Smooth muscle cell (in vitro differentiated cells): ENCODE measurements around the gene CDKAL1. TPM values are rescaled to one million over a fixed set of nuclear protein-coding genes. Genes with fewer than 3 reads are reported as not detected.

Experiments
- DNase-seq: peaks from one replicate; lab custom pipeline; 2025; ENCODE audit not compliant: unreplicated experiment; lab: John Stamatoyannopoulos, UW
- H2AFZ ChIP-seq: fragments of 200-600 bp; sonication (generic); 2 replicates; pipeline ENCODE4 v1.6.0; 2016; ENCODE audit warnings: antibody characterized with exemption, low read depth, mild to moderate bottlenecking
- H3F3A ChIP-seq: fragments of 200-600 bp; sonication (generic); 2 replicates; pipeline ENCODE4 v1.6.0; 2017; ENCODE audit warnings: antibody characterized with exemption, low read depth
- H3K27ac ChIP-seq: fragments of 200-600 bp; sonication (generic); 2 replicates; pipeline ENCODE4 v1.5.1; 2016; ENCODE audit warnings: low read depth, mild to moderate bottlenecking
- H3K27me3 ChIP-seq: fragments of 200-600 bp; sonication (generic); 2 replicates; pipeline ENCODE4 v1.6.1; 2016; ENCODE audit warnings: low read depth, mild to moderate bottlenecking
- H3K36me3 ChIP-seq: fragments of 200-600 bp; sonication (generic); 2 replicates; pipeline ENCODE4 v1.5.1; 2016; ENCODE audit warnings: low read depth
- H3K4me1 ChIP-seq: fragments of 200-600 bp; sonication (generic); 2 replicates; pipeline ENCODE4 v1.5.1; 2016; ENCODE audit warnings: low read depth
- H3K4me2 ChIP-seq: fragments of 200-600 bp; sonication (generic); 2 replicates; pipeline ENCODE4 v1.6.0; 2016; ENCODE audit warnings: mild to moderate bottlenecking
- H3K4me3 ChIP-seq: fragments of 200-600 bp; sonication (generic); 2 replicates; pipeline ENCODE4 v1.5.1; 2016; ENCODE audit warnings: mild to moderate bottlenecking
- H3K79me2 ChIP-seq: fragments of 200-600 bp; sonication (generic); 2 replicates; pipeline ENCODE4 v1.6.0; 2016; ENCODE audit warnings: low read depth, mild to moderate bottlenecking
- H3K9ac ChIP-seq: fragments of 200-600 bp; sonication (generic); 2 replicates; pipeline ENCODE4 v1.6.0; 2016; ENCODE audit warnings: low read depth
- H3K9me3 ChIP-seq: fragments of 200-600 bp; sonication (generic); replicated peaks from 2 replicates; pipeline ENCODE4 v1.5.1; 2016; ENCODE audit warnings: low read depth
- H4K20me1 ChIP-seq: fragments of 200-600 bp; sonication (generic); 2 replicates; pipeline ENCODE4 v1.6.0; 2016; ENCODE audit warnings: low read depth
- WGBS: methylation state at CpG from one replicate; pipeline ENCODE4 v1.1.7; 2016; ENCODE audit warnings: low lambda C conversion rate; 5-methylcytosine and 5-hydroxymethylcytosine counted together
- polyA plus RNA-seq: library from polyadenylated mRNA; unstranded; fragments of >200 nt; fragmentation: Nextera tagmentation; extraction: Ambion mirVana; gene quantifications from 2 replicates; pipeline ENCODE4 v1.2.1, GENCODE V29; 2016
- total RNA-seq: library from RNA; depleted of rRNA; stranded (reverse); fragments of >200 nt; gene quantifications from 2 replicates; pipeline ENCODE4 v1.2.3, GENCODE V29; 2014
- TF ChIP-seq, protein P1 (sequence below): fragments of 200-600 bp; sonication (generic); IDR thresholded peaks from 2 replicates; pipeline ENCODE4 v1.5.1; 2017; ENCODE audit warnings: borderline replicate concordance, mild to moderate bottlenecking, antibody characterized with exemption; ENCODE audit not compliant: insufficient read depth, poor library complexity, severe bottlenecking

CDKAL1 gene
- total and polyA plus RNA-seq, 2 experiments from 2014 or later = 16.5 to 16.6 TPM

DNA sequence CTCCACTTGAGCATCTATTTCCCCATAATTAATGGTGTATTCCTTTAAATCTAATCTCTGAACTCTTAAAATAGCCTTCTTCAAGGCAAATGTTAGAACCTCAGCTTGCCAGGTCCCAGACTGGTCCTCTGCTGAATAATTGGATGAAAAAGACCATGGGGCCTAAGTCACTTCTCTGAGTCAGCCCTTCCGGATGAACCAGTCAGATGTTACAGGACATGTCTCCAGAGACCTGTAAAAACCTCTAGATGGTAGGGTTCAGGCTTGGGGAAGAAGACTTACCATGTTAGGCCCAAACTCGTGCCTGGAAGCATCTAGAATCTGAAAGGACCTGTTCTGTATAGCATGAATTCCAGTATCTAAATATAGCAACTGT lies 97.3 kb downstream of the CDKAL1 start:
- no peaks in the 10 kb centered on the region for H3K9me3 ChIP-seq
- no peak overlapping the region for H3K9ac ChIP-seq
- no peaks in the 10 kb centered on the region for H3K79me2 ChIP-seq
- H3K4me3 ChIP-seq = no peak overlapping the region
- TF ChIP-seq, protein P1, sequence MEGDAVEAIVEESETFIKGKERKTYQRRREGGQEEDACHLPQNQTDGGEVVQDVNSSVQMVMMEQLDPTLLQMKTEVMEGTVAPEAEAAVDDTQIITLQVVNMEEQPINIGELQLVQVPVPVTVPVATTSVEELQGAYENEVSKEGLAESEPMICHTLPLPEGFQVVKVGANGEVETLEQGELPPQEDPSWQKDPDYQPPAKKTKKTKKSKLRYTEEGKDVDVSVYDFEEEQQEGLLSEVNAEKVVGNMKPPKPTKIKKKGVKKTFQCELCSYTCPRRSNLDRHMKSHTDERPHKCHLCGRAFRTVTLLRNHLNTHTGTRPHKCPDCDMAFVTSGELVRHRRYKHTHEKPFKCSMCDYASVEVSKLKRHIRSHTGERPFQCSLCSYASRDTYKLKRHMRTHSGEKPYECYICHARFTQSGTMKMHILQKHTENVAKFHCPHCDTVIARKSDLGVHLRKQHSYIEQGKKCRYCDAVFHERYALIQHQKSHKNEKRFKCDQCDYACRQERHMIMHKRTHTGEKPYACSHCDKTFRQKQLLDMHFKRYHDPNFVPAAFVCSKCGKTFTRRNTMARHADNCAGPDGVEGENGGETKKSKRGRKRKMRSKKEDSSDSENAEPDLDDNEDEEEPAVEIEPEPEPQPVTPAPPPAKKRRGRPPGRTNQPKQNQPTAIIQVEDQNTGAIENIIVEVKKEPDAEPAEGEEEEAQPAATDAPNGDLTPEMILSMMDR = no peak
- H3F3A ChIP-seq = no peaks in the 10 kb centered on the region
- no peaks in the 10 kb centered on the region for H3K4me1 ChIP-seq
- H3K27ac ChIP-seq = no peak overlapping the region
- H3K36me3 ChIP-seq = no peaks in the 10 kb centered on the region
- 81% methylated on average over 2 of the region's 2 CpGs for WGBS
- H3K27me3 ChIP-seq = no peaks in the 10 kb centered on the region
- DNase-seq = no peak
- H4K20me1 ChIP-seq = no peaks in the 10 kb centered on the region
- H2AFZ ChIP-seq = no peak overlapping the region
- no peak overlapping the region for H3K4me2 ChIP-seq

DNA sequence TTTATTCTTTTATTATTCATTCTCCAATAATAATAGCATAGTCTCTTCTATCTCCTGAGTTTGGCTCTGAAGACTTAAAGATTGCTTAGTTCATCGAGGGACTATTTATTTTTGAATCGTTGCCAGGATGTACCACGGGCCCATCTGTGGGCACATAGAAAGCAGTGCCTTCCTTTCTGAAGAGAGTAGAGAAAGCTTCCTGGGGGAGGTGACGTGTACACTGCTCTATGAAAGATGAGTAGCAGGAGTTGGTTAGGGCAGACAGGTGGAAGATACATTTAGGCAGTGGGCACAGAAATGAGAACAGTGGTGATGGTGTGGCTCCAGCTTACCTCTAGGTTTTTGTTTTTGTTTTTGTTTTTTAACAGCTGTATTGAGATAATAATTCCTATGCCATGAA lies 98.4 kb downstream of the CDKAL1 start:
- Histone ChIP-seq H3K36me3 (no peaks in the 10 kb centered on the region), H3K27ac (no peak overlapping the region), H3K4me2 (no peak overlapping the region), H3K9ac (no peak overlapping the region), H3F3A (no peaks in the 10 kb centered on the region), H3K4me3 (no peak overlapping the region), H2AFZ (no peak overlapping the region), H4K20me1 (no peaks in the 10 kb centered on the region), H3K9me3 (no peaks in the 10 kb centered on the region), H3K4me1 (no peaks in the 10 kb centered on the region), H3K79me2 (no peaks in the 10 kb centered on the region), H3K27me3 (no peaks in the 10 kb centered on the region)
- TF ChIP-seq, protein P1 = no peak
- DNase-seq = no peak
- WGBS = 84% methylated on average over 4 of the region's 4 CpGs

- Histone ChIP-seq H3K4me1 (no peaks in the 10 kb centered on the region), H3K36me3 (no peaks in the 10 kb centered on the region), H4K20me1 (no peaks in the 10 kb centered on the region), H3K9me3 (no peaks in the 10 kb centered on the region), H3F3A (no peaks in the 10 kb centered on the region), H3K4me2 (no peak overlapping the region), H2AFZ (no peak overlapping the region), H3K9ac (no peak overlapping the region), H3K4me3 (no peak overlapping the region), H3K27me3 (no peaks in the 10 kb centered on the region), H3K27ac (no peak overlapping the region), H3K79me2 (no peaks in the 10 kb centered on the region)
- DNase-seq = no peak
- WGBS = 92% methylated on average over 2 of the region's 2 CpGs
- TF ChIP-seq, protein P1 = no peak
Observed at GRCh38 chr6:20633566-20634340, 99.5 kb downstream of the CDKAL1 start.

GRCh38 chr6:20639161-20639560 lies 104.9 kb downstream of the CDKAL1 start:
- H3K9me3 ChIP-seq = no peaks in the 10 kb centered on the region
- no peaks in the 10 kb centered on the region for H3F3A ChIP-seq
- no peak overlapping the region for H3K4me3 ChIP-seq
- TF ChIP-seq, protein P1 = no peak
- H3K9ac ChIP-seq = no peak overlapping the region
- no peak for DNase-seq
- no peak overlapping the region for H2AFZ ChIP-seq
- H3K27me3 ChIP-seq = no peaks in the 10 kb centered on the region
- no peaks in the 10 kb centered on the region for H3K36me3 ChIP-seq
- no peaks in the 10 kb centered on the region for H3K4me1 ChIP-seq
- H3K27ac ChIP-seq = no peak overlapping the region
- WGBS = 99% methylated on average over 4 of the region's 4 CpGs
- no peaks in the 10 kb centered on the region for H4K20me1 ChIP-seq
- H3K79me2 ChIP-seq = no peaks in the 10 kb centered on the region
- no peak overlapping the region for H3K4me2 ChIP-seq
